ENCODE results near the gene RAD18.

DNA sequence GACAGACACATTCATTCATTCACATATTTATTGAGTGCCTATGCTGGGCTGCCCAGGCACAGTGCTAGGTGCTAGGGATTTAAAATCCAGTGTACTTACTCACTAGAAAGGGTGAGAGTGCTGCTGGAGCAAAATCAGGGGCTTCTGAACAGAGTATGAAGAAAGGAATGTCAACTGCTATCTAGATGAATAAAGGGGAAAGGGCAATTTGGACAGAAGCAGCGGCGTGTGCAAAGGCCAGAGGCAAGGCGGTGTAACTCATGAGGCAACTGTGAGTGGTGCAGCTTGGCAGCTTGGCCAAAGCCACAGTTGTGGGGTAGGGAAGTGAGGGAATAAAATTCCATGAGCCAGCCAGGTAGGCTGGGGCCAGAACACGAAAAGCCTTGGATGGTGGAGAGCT, 76.7 kb downstream of the RAD18 start:
- TF ChIP-seq, protein P1, sequence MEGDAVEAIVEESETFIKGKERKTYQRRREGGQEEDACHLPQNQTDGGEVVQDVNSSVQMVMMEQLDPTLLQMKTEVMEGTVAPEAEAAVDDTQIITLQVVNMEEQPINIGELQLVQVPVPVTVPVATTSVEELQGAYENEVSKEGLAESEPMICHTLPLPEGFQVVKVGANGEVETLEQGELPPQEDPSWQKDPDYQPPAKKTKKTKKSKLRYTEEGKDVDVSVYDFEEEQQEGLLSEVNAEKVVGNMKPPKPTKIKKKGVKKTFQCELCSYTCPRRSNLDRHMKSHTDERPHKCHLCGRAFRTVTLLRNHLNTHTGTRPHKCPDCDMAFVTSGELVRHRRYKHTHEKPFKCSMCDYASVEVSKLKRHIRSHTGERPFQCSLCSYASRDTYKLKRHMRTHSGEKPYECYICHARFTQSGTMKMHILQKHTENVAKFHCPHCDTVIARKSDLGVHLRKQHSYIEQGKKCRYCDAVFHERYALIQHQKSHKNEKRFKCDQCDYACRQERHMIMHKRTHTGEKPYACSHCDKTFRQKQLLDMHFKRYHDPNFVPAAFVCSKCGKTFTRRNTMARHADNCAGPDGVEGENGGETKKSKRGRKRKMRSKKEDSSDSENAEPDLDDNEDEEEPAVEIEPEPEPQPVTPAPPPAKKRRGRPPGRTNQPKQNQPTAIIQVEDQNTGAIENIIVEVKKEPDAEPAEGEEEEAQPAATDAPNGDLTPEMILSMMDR (IDR thresholded peaks at IDR 0.05): no peak
- TF ChIP-seq EZH2 (IDR thresholded peaks at IDR 0.05; ENCODE audit: borderline replicate concordance, insufficient read depth, low read depth, low read length, poor library complexity, severe bottlenecking): no peak
